ENCODE measurements around the gene ZNF581.

The ZNF581 gene

GRCh38 chr19:55644842-55645511 lies 1.5 kb downstream of the ZNF581 start:
- Mint-ChIP-seq H3K4me1 (peaks cover 46% of the 10 kb centered on the region), H3K27ac (peak overlapping the region; percentile 93), H3K36me3 (no peaks in the 10 kb centered on the region), H3K4me3 (peak overlapping the region; percentile 93), H3K27me3 (no peaks in the 10 kb centered on the region), H3K9me3 (no peaks in the 10 kb centered on the region)
- no peak for DNase-seq (ENCODE audit: low spot score in 2 of 2)
- no peak for ATAC-seq (ENCODE audit: low read depth)

GRCh38 chr19:55645512-55645881 lies 2.0 kb downstream of the ZNF581 start:
- Mint-ChIP-seq H3K4me3 (peak overlapping the region; percentile 60), H3K27me3 (no peaks in the 10 kb centered on the region), H3K36me3 (no peaks in the 10 kb centered on the region), H3K4me1 (peaks cover 51% of the 10 kb centered on the region), H3K9me3 (no peaks in the 10 kb centered on the region), H3K27ac (peak overlapping the region; percentile 73)
- DNase-seq (ENCODE audit: low spot score in 2 of 2) (no peak), ATAC-seq (ENCODE audit: low read depth) (no peak)

- H3K4me1 Mint-ChIP-seq: peaks cover 46% of the 10 kb centered on the region
- H3K27ac Mint-ChIP-seq: peak overlapping the region; percentile 89
- peak; percentile 67 for ATAC-seq (ENCODE audit: low read depth)
- no peaks in the 10 kb centered on the region for H3K9me3 Mint-ChIP-seq
- H3K36me3 Mint-ChIP-seq: peaks cover 7% of the 10 kb centered on the region
- H3K27me3 Mint-ChIP-seq: no peaks in the 10 kb centered on the region
- DNase-seq (ENCODE audit: low spot score in 2 of 2): no peak
- H3K4me3 Mint-ChIP-seq: peak overlapping the region; percentile 97
Measured at GRCh38 chr19:55646889-55647731, 3.7 kb downstream of the ZNF581 start.

- peak within 1 kb of the TSS; percentile 97 for H3K4me3 Mint-ChIP-seq
- peak; percentile 48 to 75 for DNase-seq (ENCODE audit: low spot score in 2 of 2)
Measured at GRCh38 chr19:55647732-55648584, 4.5 kb downstream of the ZNF581 start, which contains the start of gene CCDC106. Gene CCDC106 (plus strand): TSS chr19:55648212. CDS start chr19:55649047, 835 bp downstream.

GRCh38 chr19:55648585-55649267 lies 5.3 kb downstream of the ZNF581 start:
- peaks cover 9% of the 10 kb centered on the region for H3K36me3 Mint-ChIP-seq
- ATAC-seq (ENCODE audit: low read depth) (no peak), DNase-seq (ENCODE audit: low spot score in 2 of 2) (no peak)
- peak overlapping the region; percentile 87 for H3K27ac Mint-ChIP-seq
- H3K4me1 Mint-ChIP-seq: peaks cover 39% of the 10 kb centered on the region
- H3K27me3 Mint-ChIP-seq: no peaks in the 10 kb centered on the region
- H3K4me3 Mint-ChIP-seq: peak overlapping the region; percentile 86
- H3K9me3 Mint-ChIP-seq: no peaks in the 10 kb centered on the region

More at GRCh38 chr19:55647732-55648584, 4.5 kb downstream of the ZNF581 start, which contains the start of gene CCDC106:
- Mint-ChIP-seq H3K9me3 (no peaks in the 10 kb centered on the region), H3K27me3 (no peaks in the 10 kb centered on the region), H3K36me3 (peaks cover 9% of the 10 kb centered on the region), H3K4me1 (peaks cover 45% of the 10 kb centered on the region), H3K27ac (peak within 1 kb of the TSS; percentile 89)
- peak; percentile 43 for ATAC-seq (ENCODE audit: low read depth)

- ATAC-seq (ENCODE audit: low read depth) (no peak), DNase-seq (ENCODE audit: low spot score in 2 of 2) (no peak)
- H3K9me3 Mint-ChIP-seq: no peaks in the 10 kb centered on the region
- H3K27me3 Mint-ChIP-seq: no peaks in the 10 kb centered on the region
- peaks cover 32% of the 10 kb centered on the region for H3K4me1 Mint-ChIP-seq
- H3K27ac Mint-ChIP-seq: peak overlapping the region; percentile 89
- peaks cover 9% of the 10 kb centered on the region for H3K36me3 Mint-ChIP-seq
- peak overlapping the region; percentile 86 for H3K4me3 Mint-ChIP-seq
Measured at GRCh38 chr19:55649268-55650125, 6.0 kb downstream of the ZNF581 start.

- Mint-ChIP-seq H3K4me1 (peaks cover 31% of the 10 kb centered on the region), H3K4me3 (peak overlapping the region; percentile 86)
Measured at GRCh38 chr19:55650126-55650557, 6.7 kb downstream of the ZNF581 start.

GRCh38 chr19:55650602-55651230 lies 7.3 kb downstream of the ZNF581 start:
- H3K36me3 Mint-ChIP-seq: peaks cover 9% of the 10 kb centered on the region
- H3K4me1 Mint-ChIP-seq: peaks cover 29% of the 10 kb centered on the region
- H3K4me3 Mint-ChIP-seq: peak overlapping the region; percentile 86
- no peaks in the 10 kb centered on the region for H3K27me3 Mint-ChIP-seq
- peak overlapping the region; percentile 89 for H3K27ac Mint-ChIP-seq
- ATAC-seq (ENCODE audit: low read depth): no peak
- no peaks in the 10 kb centered on the region for H3K9me3 Mint-ChIP-seq
- DNase-seq (ENCODE audit: low spot score in 2 of 2): no peak

More at GRCh38 chr19:55650126-55650557, 6.7 kb downstream of the ZNF581 start:
- no peaks in the 10 kb centered on the region for H3K27me3 Mint-ChIP-seq
- H3K27ac Mint-ChIP-seq: peak overlapping the region; percentile 89
- ATAC-seq (ENCODE audit: low read depth) (no peak), DNase-seq (ENCODE audit: low spot score in 2 of 2) (no peak)
- peaks cover 9% of the 10 kb centered on the region for H3K36me3 Mint-ChIP-seq
- no peaks in the 10 kb centered on the region for H3K9me3 Mint-ChIP-seq

GRCh38 chr19:55651236-55651635 lies 7.8 kb downstream of the ZNF581 start:
- DNase-seq (ENCODE audit: low spot score in 2 of 2): no peak
- Mint-ChIP-seq H3K4me1 (peaks cover 33% of the 10 kb centered on the region), H3K4me3 (peak overlapping the region; percentile 86), H3K9me3 (no peaks in the 10 kb centered on the region), H3K36me3 (peaks cover 9% of the 10 kb centered on the region), H3K27ac (peak overlapping the region; percentile 89), H3K27me3 (no peaks in the 10 kb centered on the region)
- ATAC-seq (ENCODE audit: low read depth): no peak

GRCh38 chr19:55652311-55653128 lies 9.1 kb downstream of the ZNF581 start:
- H3K27me3 Mint-ChIP-seq: no peaks in the 10 kb centered on the region
- H3K9me3 Mint-ChIP-seq: no peaks in the 10 kb centered on the region
- peaks cover 9% of the 10 kb centered on the region for H3K36me3 Mint-ChIP-seq
- H3K27ac Mint-ChIP-seq: no peak overlapping the region
- H3K4me3 Mint-ChIP-seq: no peak overlapping the region
- ATAC-seq (ENCODE audit: low read depth) (no peak), DNase-seq (ENCODE audit: low spot score in 2 of 2) (no peak)
- peaks cover 37% of the 10 kb centered on the region for H3K4me1 Mint-ChIP-seq

GRCh38 chr19:55653651-55654322 lies 10.3 kb downstream of the ZNF581 start:
- Mint-ChIP-seq H3K4me3 (peak overlapping the region; percentile 97), H3K36me3 (peaks cover 9% of the 10 kb centered on the region), H3K27me3 (no peaks in the 10 kb centered on the region), H3K9me3 (no peaks in the 10 kb centered on the region), H3K27ac (peak overlapping the region; percentile 98), H3K4me1 (peaks cover 39% of the 10 kb centered on the region)
- ATAC-seq (ENCODE audit: low read depth) (peak; percentile 54), DNase-seq (ENCODE audit: low spot score in 2 of 2) (peak; percentile 97 to 99)

All from memory B cell (primary cell).